HG03457 (cell line): ENCODE data around the gene CIART.
"Not testable (repeated sequence)": the region's sequence is repeated elsewhere in the genome, so short reads cannot be mapped to it uniquely, and the experiment has no call there.

ENCODE experiments used
- ATAC-seq: cut with Tn5 transposase; IDR thresholded peaks from one replicate; pipeline ENCODE4 v1.9.1; 2021; ENCODE audit warnings: moderate number of reproducible peaks; ENCODE audit not compliant: unreplicated experiment

The CIART gene

DNA sequence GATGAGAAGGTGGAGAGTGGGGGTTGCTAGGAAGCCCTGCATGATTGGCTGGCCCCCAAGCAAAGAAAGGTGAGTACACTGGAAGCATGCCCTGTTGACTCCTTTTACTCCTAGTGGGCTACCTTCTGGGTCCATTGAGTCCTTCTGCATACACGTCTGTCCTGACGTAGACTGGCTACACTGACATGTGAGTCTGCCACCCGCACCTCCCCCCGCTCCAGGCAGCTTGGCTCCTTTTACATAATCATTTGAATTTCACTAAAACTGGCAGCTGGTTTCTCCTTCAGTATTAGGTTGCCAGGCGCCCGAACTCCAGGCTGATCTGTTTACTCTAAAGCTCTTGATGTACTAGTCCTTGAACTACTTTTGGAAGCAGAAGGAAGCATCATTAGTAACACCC, 20.0 kb downstream of the CIART start:
- ATAC-seq, result no peak

DNA sequence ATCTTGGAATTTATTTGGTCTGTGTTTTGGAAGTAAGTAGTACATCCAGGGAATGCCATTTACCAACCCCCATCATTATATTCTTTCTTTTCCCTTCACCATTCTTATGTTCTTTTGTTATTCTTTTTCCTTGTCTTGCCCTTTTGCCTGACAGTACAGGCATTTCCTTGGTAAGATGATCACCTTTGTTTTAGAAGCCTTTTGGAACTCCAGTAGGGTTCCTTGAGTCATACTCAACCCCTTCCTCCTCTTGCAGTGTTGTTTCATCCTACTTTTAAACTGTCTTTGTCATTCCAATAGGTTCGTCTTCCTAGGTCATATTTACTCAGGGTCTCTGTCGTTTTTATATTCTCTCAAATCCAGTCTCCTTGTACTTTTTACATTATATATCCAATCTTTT, 20.5 kb downstream of the CIART start:
- ATAC-seq, result no peak

DNA sequence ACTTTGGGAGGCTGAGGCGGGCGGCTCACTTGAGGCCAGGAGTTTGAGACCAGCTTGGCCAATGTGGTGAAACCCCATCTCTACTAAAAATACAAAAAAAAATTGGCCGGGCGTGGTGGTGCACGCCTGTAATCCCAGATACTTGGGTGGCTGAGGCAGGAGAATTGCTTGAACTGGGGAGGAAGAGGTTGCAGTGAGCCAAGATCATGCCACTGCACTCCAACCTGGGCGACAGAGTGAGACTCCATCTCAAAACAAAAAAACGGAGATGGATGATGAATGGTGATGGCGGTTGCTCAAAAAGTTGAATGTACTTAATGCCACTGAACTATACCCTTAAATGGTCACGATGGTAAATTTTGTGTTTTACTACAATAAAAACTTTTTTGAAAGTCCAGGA, 26.2 kb downstream of the CIART start:
- not testable (repeated sequence) for ATAC-seq

DNA sequence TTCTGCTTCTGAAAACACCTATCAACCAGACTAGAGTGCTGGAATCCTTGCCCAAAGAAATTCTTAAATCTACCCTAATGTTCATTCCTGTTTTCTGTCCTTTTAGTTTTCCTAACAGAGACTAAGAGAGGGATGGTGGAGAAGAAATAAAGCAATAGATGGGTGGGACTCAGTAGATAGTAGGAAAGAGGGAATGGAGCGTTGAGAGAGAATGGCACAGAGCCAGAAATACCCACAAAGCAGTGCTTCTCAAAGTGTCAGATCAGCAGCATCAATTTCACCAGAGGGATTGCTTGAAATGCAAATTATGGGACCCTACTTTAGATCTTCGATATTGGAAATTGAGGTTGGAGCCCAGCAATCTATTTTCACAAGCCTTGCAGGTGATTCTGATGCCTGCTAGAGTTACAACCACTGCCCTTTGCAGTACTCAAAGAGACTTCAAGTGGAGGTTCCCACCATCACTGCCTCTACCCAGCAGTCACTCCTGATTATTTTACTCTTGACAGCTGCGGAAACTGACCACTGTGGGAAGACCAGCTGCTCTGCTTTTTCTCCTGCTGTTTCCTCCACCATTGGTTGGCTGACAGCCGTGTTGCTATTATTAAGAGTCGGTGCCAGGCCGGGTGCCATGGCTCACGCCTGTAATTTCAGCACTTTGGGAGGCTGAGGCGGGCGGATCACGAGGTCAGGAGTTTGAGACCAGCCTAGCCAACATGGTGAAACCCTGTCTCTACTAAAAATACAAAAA, 27.6 kb downstream of the CIART start:
- no peak for ATAC-seq

DNA sequence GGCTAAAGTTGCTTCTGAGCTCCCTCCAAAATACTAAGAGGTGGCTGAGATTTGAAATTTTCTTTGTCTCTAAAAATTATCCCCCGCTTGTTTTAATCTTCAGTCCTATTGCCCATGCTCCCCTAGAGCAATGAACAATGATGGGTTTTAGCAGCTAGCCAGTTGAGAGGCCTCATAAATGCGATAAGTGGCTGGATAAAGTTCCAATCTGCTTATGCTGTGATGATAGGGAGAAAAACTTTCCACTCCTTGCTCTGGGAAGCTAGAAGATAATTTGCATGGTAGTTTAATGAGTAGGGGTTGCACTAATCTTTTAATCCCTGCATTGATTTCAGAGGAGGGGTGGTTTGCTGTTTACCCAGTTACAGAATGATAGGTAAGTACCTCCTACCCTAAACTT, 29.4 kb downstream of the CIART start:
- no peak for ATAC-seq

DNA sequence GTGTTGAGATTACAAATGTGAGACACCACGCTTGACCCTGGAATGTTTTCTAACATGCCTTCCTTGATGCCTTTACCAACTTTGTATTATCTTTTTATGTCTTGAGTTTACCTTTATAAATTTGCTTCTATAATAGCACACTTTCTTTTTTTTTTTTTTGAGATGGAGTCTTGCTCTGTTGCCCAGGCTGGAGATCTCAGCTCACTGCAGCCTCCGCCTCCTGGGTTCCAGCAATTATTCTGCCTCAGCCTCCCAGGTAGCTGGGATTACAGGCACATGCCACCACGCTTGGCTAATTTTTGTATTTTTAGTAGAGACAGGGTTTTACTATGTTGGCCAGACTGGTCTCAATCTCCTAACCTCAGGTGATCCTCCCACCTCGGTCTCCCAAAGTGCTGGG, 32.3 kb downstream of the CIART start:
- not testable (repeated sequence) for ATAC-seq

DNA sequence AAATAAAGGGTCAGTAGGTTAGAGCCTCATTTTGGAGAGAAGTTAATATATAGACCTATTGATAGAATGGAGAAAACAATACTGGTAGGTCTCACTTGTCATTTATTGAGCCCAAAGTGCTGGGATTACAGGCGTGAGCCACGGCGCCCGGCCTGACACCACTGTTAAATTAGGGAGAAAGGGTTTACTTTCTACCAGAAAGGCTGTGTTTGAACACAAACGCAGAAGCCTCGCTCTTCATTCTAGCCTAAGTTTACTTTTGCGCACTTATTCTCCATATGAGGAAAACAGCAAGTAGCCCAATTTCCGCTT, 38.3 kb downstream of the CIART start:
- no peak for ATAC-seq

DNA sequence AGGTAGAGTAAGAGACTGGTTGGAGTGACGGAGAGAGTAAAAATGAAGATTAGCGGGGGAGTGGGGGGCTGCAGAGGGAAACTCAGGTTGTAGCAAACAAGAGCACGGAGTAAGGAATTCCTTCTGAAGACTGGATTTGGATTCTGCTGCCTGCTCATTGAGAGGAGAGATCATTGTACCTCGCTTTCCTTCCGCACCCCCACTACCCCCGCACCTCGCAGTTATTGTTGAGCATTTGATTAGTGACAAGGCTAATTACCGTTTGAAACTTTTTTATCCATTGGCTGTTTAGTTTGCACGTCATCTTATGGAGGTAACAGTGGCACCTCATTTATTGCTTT, 39.4 kb downstream of the CIART start:
- no peak for ATAC-seq

DNA sequence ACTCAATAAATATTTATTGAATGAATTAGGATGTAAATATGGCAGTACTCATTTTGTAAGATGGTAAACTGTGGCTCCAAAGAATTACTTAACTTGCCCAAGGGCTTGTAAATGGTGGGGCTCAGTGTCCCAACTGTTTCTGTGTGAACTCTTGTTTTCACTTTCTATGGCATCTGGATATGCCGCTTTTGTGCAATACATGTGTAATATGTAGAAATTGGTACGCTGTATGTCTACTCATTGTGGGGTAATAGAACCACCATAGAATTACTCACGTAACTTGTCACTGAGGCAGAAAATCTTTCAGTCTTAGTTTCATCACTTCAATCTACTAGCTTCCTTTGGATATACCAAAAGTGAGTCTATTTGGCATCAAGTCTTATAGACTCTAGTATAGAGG, 40.0 kb downstream of the CIART start:
- no peak for ATAC-seq

DNA sequence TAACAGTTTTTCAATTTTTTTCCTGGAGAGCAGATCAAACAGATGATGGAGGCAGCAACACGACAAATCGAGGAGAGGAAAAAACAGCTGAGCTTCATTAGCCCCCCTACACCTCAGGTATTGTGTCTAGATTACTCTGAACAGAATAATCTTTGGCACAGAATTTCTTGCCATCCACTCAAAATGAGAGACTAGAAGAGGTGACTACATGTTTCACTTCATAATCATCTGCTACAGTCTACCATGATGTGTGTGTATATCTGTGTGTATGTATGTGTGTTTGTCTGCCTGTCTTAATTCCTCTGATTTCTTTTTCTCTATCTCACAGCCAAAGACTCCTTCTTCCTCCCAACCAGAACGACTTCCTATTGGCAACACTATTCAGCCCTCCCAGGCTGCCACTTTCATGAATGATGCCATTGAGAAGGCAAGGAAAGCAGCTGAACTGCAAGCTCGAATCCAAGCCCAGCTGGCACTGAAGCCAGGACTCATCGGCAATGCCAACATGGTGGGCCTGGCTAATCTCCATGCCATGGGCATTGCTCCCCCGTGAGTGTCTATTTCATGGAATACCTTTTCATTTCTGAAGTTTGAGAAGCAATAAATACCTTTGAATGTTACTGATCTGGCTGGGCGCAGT, 50.4 kb downstream of the CIART start:
- no peak for ATAC-seq
